ENCODE results near the gene CCSER1. TPM values are rescaled to one million over a fixed set of nuclear protein-coding genes. Genes with fewer than 3 reads are reported as not detected.
"Not testable (repeated sequence)": the region's sequence is repeated elsewhere in the genome, so short reads cannot be mapped to it uniquely, and the experiment has no call there.

CCSER1 gene
- total RNA-seq, 1 donor from 2014 or later: 94.5 TPM

DNA sequence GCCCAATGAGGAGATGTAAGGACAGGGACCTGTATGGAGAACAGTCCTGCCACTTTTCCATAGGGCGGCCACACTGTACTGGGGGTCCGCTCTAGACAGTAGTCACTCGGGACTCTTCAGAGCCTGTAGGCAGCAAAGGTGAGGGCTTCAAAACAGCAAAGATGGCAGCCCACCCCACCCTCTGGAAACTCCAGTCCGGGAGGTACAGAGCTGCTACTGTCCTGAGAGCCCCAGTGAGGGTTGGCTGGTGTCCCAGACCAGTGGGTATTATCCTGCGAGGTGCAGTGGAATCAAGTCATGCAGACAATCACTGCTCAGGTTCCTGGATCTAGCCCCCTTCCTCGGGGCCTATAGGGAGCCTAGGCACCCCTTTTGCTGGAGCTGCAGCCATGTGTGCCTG is 1392.0 kb downstream of the CCSER1 start:
- no peak for DNase-seq (ENCODE audit: low spot score)

DNA sequence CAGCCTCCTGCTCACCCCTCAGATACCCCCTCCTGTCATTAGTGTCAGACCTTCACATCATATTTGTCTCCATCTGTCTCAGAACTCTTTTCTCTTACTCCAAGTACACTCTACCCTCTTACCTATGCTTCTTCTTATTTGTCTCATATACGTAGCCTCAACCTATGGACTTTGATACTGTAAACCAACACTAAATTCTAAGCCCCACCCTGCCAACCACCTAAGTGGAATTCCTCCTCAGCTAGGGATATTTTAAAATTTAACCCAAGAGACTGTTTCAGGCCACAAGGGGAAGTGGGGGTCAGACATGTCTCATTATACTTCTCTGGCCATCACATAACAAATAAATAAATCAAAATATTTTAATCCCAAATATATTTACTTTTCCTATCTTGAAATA is 1398.4 kb downstream of the CCSER1 start:
- no peak for DNase-seq (ENCODE audit: low spot score)

DNA sequence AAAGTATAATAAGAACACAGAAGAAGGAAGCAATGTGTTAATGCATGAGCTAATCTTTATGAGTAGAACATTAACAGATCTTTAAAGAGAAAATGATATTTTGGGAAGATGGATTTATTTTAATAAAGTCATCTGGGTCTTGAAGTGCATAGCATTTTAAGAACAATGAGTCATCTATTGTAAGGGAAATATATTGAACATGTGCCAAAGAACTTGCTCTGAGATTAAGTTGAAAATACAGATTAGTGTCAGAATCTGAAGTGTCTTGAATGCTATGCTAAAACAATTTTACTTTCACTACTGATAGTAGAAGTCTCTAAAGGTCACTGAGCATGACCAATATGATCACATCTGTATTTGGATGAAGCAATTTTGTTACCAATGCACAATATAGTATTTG is 1399.9 kb downstream of the CCSER1 start:
- DNase-seq (ENCODE audit: low spot score): no peak

DNA sequence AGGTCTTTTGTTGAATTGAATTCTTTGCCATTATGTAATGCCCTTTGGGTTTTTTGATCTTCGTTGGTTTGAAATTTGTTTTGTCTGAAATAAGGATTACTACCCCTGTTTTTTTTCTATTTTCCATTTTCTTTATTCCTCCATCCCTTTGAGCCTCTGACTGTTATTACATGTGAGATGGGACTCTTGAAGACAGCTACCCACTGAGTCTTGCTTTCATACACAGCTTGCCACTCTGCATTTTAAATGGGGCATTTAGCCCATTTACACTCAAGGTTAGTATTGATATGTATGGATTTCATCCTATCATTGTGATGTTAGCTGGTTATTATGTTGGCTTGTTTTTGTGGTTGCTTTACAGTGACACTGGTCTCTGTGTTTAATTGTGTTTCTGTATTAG is 1440.4 kb downstream of the CCSER1 start:
- no peak for DNase-seq (ENCODE audit: low spot score)

DNA sequence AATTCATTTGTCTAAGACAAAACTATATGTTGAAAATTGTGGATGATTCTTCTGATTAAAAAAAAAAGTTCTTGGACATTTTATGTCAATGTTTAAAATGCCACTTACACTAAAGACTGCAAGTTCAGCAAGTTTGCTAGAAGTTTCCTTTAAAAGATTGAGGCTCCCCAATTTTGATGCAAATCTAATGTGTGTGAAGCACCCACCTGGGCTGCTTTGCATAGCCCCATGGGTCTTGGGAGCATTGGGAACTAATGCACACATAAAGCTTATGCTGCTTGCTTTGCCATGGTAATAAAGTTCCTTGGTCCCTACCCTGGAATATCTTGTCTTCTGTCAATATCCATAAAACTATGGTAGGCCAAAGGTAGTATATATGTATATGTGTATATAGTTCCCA is 1450.7 kb downstream of the CCSER1 start:
- no peak for DNase-seq (ENCODE audit: low spot score)

DNA sequence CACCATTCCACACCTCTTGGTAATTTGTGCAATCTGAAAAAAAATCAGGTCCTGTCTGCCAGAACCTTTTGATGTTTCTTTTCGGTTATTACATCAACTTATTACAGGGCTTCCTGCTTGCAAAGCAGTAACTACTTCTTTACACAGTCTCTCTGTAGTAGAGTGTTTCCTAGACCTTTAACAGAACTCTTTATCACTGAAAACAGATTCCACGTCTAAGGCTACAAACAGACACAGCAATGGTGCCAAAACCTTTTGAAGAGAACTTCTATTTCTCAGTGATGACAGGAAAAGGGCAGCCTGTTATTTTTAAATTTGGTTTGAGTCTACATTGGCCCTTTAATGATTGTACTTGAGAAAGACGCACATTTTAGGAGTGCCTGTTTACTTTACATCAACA is 1463.1 kb downstream of the CCSER1 start:
- no peak for DNase-seq (ENCODE audit: low spot score)

DNA sequence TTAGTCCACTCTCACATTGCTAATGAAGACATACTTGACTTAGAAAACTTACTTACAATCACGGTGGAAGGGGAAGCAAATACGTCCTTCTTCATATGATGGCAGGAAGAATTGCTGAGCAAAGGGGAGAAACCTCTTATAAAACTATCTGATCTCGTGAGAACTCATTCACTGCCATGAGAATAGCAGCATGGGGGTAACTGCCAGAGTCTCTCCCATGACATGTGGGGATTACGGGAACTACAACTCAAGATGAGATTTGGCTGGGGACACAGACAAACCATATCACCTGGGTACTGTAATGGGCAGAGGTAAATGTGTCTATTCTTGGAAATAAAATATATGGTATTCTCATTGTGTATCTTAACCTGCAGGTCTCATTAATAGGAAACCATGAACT is 1464.9 kb downstream of the CCSER1 start:
- DNase-seq (ENCODE audit: low spot score): no peak

DNA sequence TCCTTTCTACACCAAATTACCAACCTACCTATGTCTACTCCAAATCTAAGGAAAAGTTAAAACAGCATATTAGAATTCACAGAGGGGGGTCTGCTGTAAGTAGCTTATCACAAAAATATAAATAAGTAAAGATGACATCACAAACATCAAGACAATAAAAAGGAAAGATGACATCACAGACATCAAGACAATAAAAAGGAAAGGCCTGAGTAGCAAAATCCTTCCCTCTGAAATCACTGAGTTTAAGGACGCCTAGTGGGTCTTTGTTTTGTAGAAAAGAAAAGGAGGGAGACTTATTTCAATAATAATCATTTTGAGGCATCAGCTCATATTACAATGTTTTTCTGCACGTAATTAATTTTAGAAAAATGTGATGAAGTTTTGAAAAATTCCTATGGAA is 1469.5 kb downstream of the CCSER1 start:
- DNase-seq (ENCODE audit: low spot score): no peak

DNA sequence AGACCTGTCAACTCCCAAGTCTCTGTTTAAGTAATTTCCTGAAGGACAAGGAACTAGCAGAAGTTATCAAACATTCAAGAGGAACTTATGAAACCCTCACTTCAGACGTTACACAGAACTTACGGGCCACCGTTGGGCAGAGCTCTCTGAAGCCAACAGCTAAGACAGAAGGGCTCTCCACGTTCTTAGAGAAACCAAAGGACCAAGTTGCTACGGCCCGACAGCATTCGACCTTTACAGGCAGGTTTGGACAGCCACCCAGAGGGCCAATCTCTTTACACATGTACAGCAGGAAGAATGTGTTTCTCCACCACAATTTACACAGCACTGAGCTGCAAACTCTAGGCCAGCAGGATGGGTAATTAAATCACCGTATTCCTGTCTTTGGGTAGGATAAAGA is 1471.5 kb downstream of the CCSER1 start:
- no peak for DNase-seq (ENCODE audit: low spot score)

DNA sequence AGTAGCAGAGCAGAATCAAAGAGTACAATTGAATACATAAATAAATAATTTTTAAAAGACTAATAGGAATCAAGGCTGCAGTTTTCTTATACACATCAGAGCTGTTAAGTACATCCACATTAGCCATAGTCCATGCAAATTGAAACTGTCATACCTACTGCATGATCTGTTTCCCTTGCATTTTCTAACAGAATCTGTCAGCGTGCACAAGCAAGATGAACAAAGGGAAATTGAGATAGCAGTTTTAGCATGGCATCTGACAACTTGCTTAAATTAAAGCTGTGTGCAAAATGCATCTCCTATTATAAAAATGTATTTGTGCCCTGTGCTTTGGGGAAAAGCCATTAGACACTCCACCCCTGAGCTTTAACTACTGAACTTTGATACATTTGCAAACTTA is 1473.1 kb downstream of the CCSER1 start:
- no peak for DNase-seq (ENCODE audit: low spot score)

DNA sequence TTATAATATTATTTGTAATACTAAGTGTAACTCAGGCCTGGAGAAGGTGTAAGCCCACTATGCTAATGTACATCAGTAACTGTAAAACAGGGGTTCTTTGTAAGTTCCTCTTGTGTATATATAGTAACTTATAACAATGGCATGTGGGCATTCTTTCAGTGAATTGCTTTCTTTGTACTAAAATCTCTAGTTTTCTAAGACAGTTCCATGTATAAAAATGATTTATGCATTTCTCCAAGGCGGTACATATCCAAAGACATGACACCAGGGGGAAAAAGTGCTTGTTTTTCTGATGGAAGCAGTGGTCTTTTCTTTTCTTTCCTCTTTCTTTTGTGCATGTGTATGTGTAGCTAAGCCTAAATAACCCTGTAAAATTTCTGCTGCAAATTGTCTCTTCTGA is 1474.2 kb downstream of the CCSER1 start:
- no peak for DNase-seq (ENCODE audit: low spot score)

DNA sequence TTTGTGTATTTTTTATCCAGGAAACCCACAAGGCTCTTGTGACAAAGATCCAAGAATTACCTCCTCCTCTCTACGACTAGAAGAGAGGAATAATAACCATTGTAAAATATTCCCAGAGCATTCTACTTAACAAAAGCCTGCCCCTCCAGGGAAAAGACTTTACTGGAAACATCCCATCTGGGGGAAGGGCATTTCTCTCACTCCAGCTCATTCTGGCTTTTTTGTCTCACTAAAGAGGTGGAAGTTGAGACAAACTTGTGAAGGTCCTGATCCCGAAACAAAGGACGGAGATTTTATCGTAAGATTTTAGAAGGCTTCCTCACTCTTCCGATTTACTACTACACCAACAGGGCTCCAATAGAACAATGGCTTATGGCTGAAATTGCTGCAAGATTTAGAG is 1484.6 kb downstream of the CCSER1 start:
- no peak for DNase-seq (ENCODE audit: low spot score)

DNA sequence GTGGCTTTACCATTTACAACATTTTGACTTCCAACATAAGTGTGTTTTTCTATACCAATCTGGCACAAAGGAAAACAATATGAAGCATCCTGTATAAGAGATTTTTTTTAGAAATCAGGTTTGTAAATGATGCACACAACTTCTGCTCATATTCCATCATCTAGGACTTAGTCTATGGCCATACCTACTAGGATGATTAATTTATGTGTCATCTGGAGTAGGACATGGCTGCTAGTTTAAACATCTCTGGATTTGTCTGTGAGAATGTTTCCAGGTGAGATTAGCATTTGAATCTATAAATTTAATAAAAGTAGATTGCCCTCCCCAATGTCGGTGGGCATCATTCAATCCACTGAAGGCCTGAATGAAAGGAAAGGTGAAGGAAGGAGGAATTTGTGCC is 1493.8 kb downstream of the CCSER1 start:
- no peak for DNase-seq (ENCODE audit: low spot score)

DNA sequence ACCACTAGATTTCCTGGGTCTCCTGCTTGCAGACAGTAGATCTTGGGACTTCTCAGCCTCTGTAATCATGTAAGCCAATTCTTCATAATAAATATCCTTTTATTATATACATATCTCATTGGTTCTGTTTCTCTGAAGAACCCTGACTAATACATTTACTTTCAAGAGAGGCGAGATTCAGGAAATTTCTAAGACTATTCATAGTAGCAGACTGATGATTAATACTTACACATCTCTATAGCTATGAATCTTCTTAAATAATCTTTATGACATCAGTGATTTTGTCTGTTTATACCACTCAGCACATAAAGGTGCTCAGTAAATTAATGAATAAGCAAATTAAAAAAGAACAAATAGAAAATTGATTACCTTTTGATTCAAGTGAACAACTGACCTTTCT is 1494.3 kb downstream of the CCSER1 start:
- no peak for DNase-seq (ENCODE audit: low spot score)

DNA sequence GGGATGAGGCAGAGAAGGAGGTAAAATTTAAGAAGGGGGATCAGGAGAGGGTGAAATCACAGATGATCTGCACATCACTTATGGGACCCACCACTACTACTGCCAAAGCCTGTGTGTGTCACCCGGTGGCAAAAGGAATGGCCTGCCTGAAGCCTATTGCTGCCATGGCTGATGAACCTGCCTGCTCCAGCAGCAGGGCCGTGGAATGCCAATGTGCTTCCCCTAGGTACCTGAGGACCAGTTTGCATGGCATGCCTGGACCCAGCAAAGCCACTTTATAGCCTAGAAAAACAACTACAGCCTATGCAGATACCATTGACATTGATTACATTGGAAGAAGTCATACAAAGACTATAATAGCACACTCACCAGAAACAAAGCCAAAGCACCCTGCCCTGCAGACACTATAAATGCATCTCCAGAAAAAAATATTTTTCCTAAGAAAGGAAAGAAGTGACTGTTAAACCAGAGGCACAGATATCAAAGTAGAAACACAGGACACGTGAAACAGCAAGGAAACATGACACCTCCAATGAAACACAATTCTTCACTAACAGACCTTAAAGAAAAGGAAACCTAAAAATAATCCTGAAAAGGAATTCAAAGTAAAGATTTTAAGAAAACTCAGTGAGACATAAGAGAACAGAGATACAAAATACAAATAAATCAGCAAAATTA is 1495.9 kb downstream of the CCSER1 start:
- DNase-seq (ENCODE audit: low spot score): no peak

DNA sequence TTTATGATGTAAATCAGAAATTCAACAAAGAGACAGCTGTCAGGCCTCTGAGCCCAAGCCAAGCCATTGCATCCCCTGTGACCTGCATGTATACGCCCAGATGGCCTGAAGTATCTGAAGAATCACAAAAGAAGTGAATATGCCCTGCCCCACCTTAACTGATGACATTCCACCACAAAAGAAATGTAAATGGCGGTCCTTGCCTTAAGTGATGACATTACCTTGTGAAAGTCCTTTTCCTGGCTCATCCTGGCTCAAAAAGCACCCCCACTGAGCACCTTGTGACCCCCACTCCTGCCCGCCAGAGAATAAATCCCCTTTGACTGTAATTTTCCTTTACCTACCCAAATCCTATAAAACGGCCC is 1496.4 kb downstream of the CCSER1 start:
- not testable (repeated sequence) for DNase-seq (ENCODE audit: low spot score)

DNA sequence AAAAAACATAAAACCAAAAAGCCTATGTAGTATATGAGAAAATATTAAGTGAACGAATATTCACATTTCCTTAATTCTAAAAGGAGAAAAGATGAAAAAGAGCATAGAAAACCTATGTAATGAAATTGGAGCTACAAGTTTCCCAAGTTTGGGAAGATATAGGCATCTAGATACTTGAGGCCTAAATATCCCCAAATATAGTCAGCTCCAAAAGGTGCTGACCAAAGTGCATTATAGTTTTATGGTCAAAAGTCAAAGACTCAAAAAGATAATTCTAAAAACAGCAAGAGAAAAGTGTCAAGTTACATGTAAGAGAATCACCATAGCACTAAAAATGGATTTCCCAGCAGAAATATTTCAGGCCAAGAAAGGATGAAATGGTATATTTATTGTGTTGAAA is 1502.9 kb downstream of the CCSER1 start:
- DNase-seq (ENCODE audit: low spot score): no peak

DNA sequence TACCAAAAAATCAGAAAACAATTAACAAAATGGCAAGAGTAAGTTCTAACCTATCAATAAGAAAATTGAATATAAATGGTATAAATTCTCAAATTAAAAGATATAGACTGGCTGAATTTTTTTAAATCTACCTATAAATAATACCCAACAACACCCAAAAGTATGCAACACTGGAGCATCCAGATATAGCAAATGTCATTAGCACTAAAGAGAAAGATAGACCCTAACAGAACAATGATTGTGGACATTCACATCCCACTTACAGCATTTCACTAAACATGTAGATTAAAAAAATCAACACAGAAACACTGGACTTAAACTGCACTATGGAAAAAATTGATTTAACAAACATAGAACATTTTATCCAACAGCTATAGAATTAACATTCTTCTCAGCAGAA is 1503.6 kb downstream of the CCSER1 start:
- DNase-seq (ENCODE audit: low spot score): no peak

DNA sequence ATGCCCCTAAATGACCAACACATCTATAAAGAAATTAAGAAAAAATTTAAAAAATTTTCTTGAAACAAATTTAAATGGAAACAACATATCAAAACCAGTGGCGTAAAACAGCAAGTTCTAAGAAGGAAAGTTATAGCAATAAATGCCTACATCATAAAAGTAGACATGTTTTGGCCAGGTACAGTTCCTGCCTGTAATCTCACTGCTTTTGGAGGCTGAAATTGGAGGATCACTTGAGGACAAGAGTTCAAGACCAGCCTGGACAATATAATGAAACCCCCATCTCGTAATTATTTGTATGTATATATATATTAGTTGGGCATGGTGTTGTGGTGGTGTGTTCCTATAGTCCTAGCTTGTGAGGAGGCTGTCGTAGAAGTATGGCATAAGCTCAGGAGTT is 1504.1 kb downstream of the CCSER1 start:
- DNase-seq (ENCODE audit: low spot score): no peak

DNA sequence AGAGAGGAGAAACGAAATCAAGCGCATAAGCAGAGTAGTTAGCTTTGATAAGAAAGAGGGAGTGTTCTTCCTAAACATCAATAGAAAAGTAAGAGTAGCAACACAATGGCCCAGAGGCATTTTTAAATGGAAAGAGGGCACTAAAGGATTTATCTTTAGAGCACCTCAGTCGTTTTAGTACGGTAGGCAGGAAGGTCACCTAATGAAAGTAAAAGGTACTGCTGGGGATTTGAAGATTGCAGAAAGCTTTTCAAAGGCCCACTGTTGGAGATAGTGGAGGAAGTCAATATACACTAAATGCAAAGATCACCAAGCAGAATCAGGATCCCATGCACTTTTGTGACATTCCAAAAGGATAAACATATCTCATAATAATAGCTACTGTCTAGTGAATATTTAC is 1508.9 kb downstream of the CCSER1 start:
- no peak for DNase-seq (ENCODE audit: low spot score)

All from ureter (tissue), 1 donor.